Neuronal stem cell (in vitro differentiated cells): ENCODE measurements around the gene PHYH.
"Not testable (repeated sequence)": the region's sequence is repeated elsewhere in the genome, so short reads cannot be mapped to it uniquely, and the experiment has no call there.

Experiments
- DNase-seq: peaks from one replicate; pipeline ENCODE4 v3.0.0-alpha.2; 2013; ENCODE audit warnings: low spot score
- H2AFZ ChIP-seq: one replicate; pipeline ENCODE4 v1.6.1; 2013; ENCODE audit warnings: mild to moderate bottlenecking, low read length, inconsistent platforms
- H2AK5ac ChIP-seq: 2 replicates; pipeline ENCODE4 v1.6.1; 2013; ENCODE audit warnings: low read depth, mild to moderate bottlenecking, inconsistent platforms, low read length, moderate library complexity, mixed read lengths
- H2BK120ac ChIP-seq: 2 replicates; pipeline ENCODE4 v1.6.1; 2013; ENCODE audit warnings: low read depth, mild to moderate bottlenecking, inconsistent platforms, low read length, moderate library complexity, mixed read lengths
- H2BK12ac ChIP-seq: one replicate; pipeline ENCODE4 v1.6.1; 2013; ENCODE audit warnings: low read length, inconsistent platforms
- H2BK15ac ChIP-seq: 2 replicates; pipeline ENCODE4 v1.6.1; 2013; ENCODE audit warnings: mild to moderate bottlenecking, low read length, inconsistent platforms, mixed read lengths
- H2BK5ac ChIP-seq: one replicate; pipeline ENCODE4 v1.6.1; 2013; ENCODE audit warnings: inconsistent platforms, mild to moderate bottlenecking, low read length, moderate library complexity
- H3K14ac ChIP-seq: one replicate; pipeline ENCODE4 v1.6.1; 2013; ENCODE audit warnings: low read length, inconsistent platforms
- H3K18ac ChIP-seq: 2 replicates; pipeline ENCODE4 v1.6.1; 2013; ENCODE audit warnings: low read length, inconsistent platforms
- H3K23ac ChIP-seq: 2 replicates; pipeline ENCODE4 v1.6.1; 2013; ENCODE audit warnings: low read depth, mild to moderate bottlenecking, mixed read lengths, low read length, inconsistent platforms; ENCODE audit not compliant: poor library complexity
- H3K27ac ChIP-seq: replicated peaks from 3 replicates; pipeline ENCODE4 v1.5.1; 2013; ENCODE audit warnings: low read length, inconsistent platforms
- H3K27me3 ChIP-seq, 3 experiments: 2 replicates each; pipeline ENCODE4 v1.6.1; 2013; ENCODE audit warnings: low read length in 3 of 3, mild to moderate bottlenecking in 2 of 3, inconsistent platforms in 1 of 3, low read depth in 1 of 3, mixed read lengths in 1 of 3, moderate library complexity in 1 of 3; ENCODE audit not compliant: control insufficient read depth in 3 of 3, insufficient read depth in 3 of 3
- H3K36me3 ChIP-seq, 2 donors: replicated peaks in 1 of 2; 2 replicates each; pipeline ENCODE4 v1.6.1; 2013; ENCODE audit warnings: low read length in 2 of 2; ENCODE audit not compliant: control insufficient read depth in 2 of 2, insufficient read depth in 2 of 2
- H3K4ac ChIP-seq: 2 replicates; pipeline ENCODE4 v1.6.1; 2013; ENCODE audit warnings: inconsistent platforms, mild to moderate bottlenecking, low read length, moderate library complexity
- H3K4me1 ChIP-seq, 2 donors: 1 replicate in 1 of 2; 2 replicates in 1 of 2; pipeline ENCODE4 v1.6.1; 2013; ENCODE audit warnings: low read length in 2 of 2, low read depth in 1 of 2; ENCODE audit not compliant: control insufficient read depth in 2 of 2, insufficient read depth in 1 of 2
- H3K4me2 ChIP-seq: one replicate; pipeline ENCODE4 v1.6.1; 2013; ENCODE audit warnings: mild to moderate bottlenecking, low read length, inconsistent platforms; ENCODE audit not compliant: insufficient read depth, poor library complexity, severe bottlenecking
- H3K4me3 ChIP-seq, 2 donors: 2 replicates each; pipeline ENCODE4 v1.5.1; 2013; ENCODE audit warnings: low read length in 2 of 2, mild to moderate bottlenecking in 2 of 2, inconsistent platforms in 1 of 2, moderate library complexity in 1 of 2
- H3K79me1 ChIP-seq: one replicate; pipeline ENCODE4 v1.6.1; 2013; ENCODE audit warnings: low read depth, mild to moderate bottlenecking, inconsistent platforms, low read length, moderate library complexity
- H3K9ac ChIP-seq: one replicate; pipeline ENCODE4 v1.6.1; 2013; ENCODE audit warnings: mild to moderate bottlenecking, low read depth, low read length, inconsistent platforms; ENCODE audit not compliant: poor library complexity
- H3K9me3 ChIP-seq, 2 donors: replicated peaks in 1 of 2; 2 replicates each; pipeline versions ENCODE3 to v1.6.1; 2013; ENCODE audit warnings: low read length in 2 of 2, mild to moderate bottlenecking in 2 of 2, inconsistent platforms in 1 of 2, low read depth in 1 of 2, mixed read lengths in 1 of 2, moderate library complexity in 1 of 2; ENCODE audit not compliant: control insufficient read depth in 2 of 2, insufficient read depth in 1 of 2
- H4K8ac ChIP-seq: one replicate; pipeline ENCODE4 v1.6.1; 2013; ENCODE audit warnings: low read depth, mild to moderate bottlenecking, inconsistent platforms, low read length, moderate library complexity
- H4K91ac ChIP-seq: one replicate; pipeline ENCODE4 v1.6.1; 2013; ENCODE audit warnings: low read length, low read depth, mild to moderate bottlenecking, inconsistent platforms; ENCODE audit not compliant: poor library complexity
- WGBS, 2 donors: extraction: QIAGEN DNeasy Blood & Tissue Kit; methylation state at CpG; one replicate each; pipeline ENCODE4 v1.1.7; 2013; ENCODE audit warnings: missing lambda C conversion rate in 2 of 2, mixed read lengths in 1 of 2; ENCODE audit not compliant: insufficient read length in 2 of 2, insufficient replicate concordance in 1 of 2; ENCODE audit errors: extremely low coverage in 2 of 2; 5-methylcytosine and 5-hydroxymethylcytosine counted together

Gene PHYH

GRCh38 chr10:13242260-13242659 is 57.6 kb downstream of the PHYH start:
- not testable (repeated sequence) for H2BK15ac ChIP-seq, H3K18ac ChIP-seq, H2AFZ ChIP-seq, H2BK12ac ChIP-seq, H3K14ac ChIP-seq, H2AK5ac ChIP-seq, H3K23ac ChIP-seq, H3K4me3 ChIP-seq, H3K9me3 ChIP-seq, DNase-seq, H3K9ac ChIP-seq, H3K79me1 ChIP-seq, H3K4me2 ChIP-seq, H3K4me1 ChIP-seq, H3K4ac ChIP-seq, H2BK120ac ChIP-seq, H3K27me3 ChIP-seq, H3K36me3 ChIP-seq, H4K91ac ChIP-seq, H2BK5ac ChIP-seq, H4K8ac ChIP-seq, H3K27ac ChIP-seq
- no CpG with 5 or more reads among the region's 5 CpGs for WGBS, 2 donors

GRCh38 chr10:13241613-13242012 is 58.3 kb downstream of the PHYH start:
- H2AK5ac ChIP-seq, result no peak overlapping the region
- H2BK12ac ChIP-seq, result no peak overlapping the region
- H3K9ac ChIP-seq, result no peak overlapping the region
- peaks cover 0 to 2% (median 0%) of the 10 kb centered on the region in 3 experiments for H3K27me3 ChIP-seq
- no peaks in the 10 kb centered on the region for H3K79me1 ChIP-seq
- no peaks in the 10 kb centered on the region for H3K4me1 ChIP-seq
- no peaks in the 10 kb centered on the region for H3K9me3 ChIP-seq
- H4K8ac ChIP-seq, result no peak overlapping the region
- H3K18ac ChIP-seq, result no peak overlapping the region
- H2BK5ac ChIP-seq, result no peak overlapping the region
- H3K4me3 ChIP-seq, result no peak overlapping the region
- no peaks in the 10 kb centered on the region for H3K36me3 ChIP-seq
- no peak overlapping the region for H3K4ac ChIP-seq
- no peak overlapping the region for H3K4me2 ChIP-seq
- no CpG with 5 or more reads among the region's 3 CpGs for WGBS, 2 donors
- H3K14ac ChIP-seq, result no peak overlapping the region
- H2BK120ac ChIP-seq, result no peak overlapping the region
- H4K91ac ChIP-seq, result no peak overlapping the region
- no peak for DNase-seq
- H2AFZ ChIP-seq, result no peak overlapping the region
- no peak overlapping the region for H3K23ac ChIP-seq
- no peak overlapping the region for H2BK15ac ChIP-seq
- no peak overlapping the region for H3K27ac ChIP-seq

GRCh38 chr10:13239923-13240322 is 59.9 kb downstream of the PHYH start:
- no peak overlapping the region for H2BK5ac ChIP-seq
- no peak overlapping the region for H2BK12ac ChIP-seq
- DNase-seq, result no peak
- H3K79me1 ChIP-seq, result no peaks in the 10 kb centered on the region
- no peak overlapping the region for H3K4me2 ChIP-seq
- H3K4me1 ChIP-seq, result no peaks in the 10 kb centered on the region
- H3K4ac ChIP-seq, result no peak overlapping the region
- no peak overlapping the region for H3K14ac ChIP-seq
- H2AK5ac ChIP-seq, result no peak overlapping the region
- no peaks in the 10 kb centered on the region for H3K9me3 ChIP-seq
- H4K91ac ChIP-seq, result no peak overlapping the region
- H3K27ac ChIP-seq, result no peak overlapping the region
- no peak overlapping the region for H3K23ac ChIP-seq
- H3K4me3 ChIP-seq, result no peak overlapping the region
- no CpG with 5 or more reads among the region's 7 CpGs for WGBS, 2 donors
- H2BK120ac ChIP-seq, result no peak overlapping the region
- H3K27me3 ChIP-seq, result peaks cover 0 to 2% (median 0%) of the 10 kb centered on the region in 3 experiments
- H3K18ac ChIP-seq, result no peak overlapping the region
- H2AFZ ChIP-seq, result no peak overlapping the region
- H4K8ac ChIP-seq, result no peak overlapping the region
- H3K9ac ChIP-seq, result no peak overlapping the region
- no peak overlapping the region for H2BK15ac ChIP-seq
- H3K36me3 ChIP-seq, result no peaks in the 10 kb centered on the region

GRCh38 chr10:13238271-13239077 is 61.4 kb downstream of the PHYH start:
- Histone ChIP-seq H3K36me3 (no peaks in the 10 kb centered on the region), H3K4ac (no peak overlapping the region), H2BK5ac (no peak overlapping the region), H2BK15ac (no peak overlapping the region), H3K4me2 (no peak overlapping the region), H4K8ac (no peak overlapping the region), H3K27me3 (peaks cover 0 to 2% (median 0%) of the 10 kb centered on the region in 3 experiments), H2BK12ac (no peak overlapping the region), H3K9me3 (no peaks in the 10 kb centered on the region), H2AFZ (no peak overlapping the region), H3K79me1 (no peaks in the 10 kb centered on the region), H3K14ac (no peak overlapping the region), H3K4me3 (no peak overlapping the region), H3K18ac (no peak overlapping the region), H3K23ac (no peak overlapping the region), H2BK120ac (no peak overlapping the region), H3K4me1 (no peaks in the 10 kb centered on the region), H3K9ac (no peak overlapping the region), H4K91ac (no peak overlapping the region), H2AK5ac (no peak overlapping the region), H3K27ac (no peak overlapping the region)
- DNase-seq, result no peak
- WGBS, 2 donors, result no CpG with 5 or more reads among the region's 16 CpGs
